ENCODE results near the gene CYP19A1.

- no peak for TF ChIP-seq TAF1 (IDR thresholded peaks at IDR 0.05; ENCODE audit: borderline replicate concordance, insufficient read depth, low read length)
- TF ChIP-seq, protein P1, sequence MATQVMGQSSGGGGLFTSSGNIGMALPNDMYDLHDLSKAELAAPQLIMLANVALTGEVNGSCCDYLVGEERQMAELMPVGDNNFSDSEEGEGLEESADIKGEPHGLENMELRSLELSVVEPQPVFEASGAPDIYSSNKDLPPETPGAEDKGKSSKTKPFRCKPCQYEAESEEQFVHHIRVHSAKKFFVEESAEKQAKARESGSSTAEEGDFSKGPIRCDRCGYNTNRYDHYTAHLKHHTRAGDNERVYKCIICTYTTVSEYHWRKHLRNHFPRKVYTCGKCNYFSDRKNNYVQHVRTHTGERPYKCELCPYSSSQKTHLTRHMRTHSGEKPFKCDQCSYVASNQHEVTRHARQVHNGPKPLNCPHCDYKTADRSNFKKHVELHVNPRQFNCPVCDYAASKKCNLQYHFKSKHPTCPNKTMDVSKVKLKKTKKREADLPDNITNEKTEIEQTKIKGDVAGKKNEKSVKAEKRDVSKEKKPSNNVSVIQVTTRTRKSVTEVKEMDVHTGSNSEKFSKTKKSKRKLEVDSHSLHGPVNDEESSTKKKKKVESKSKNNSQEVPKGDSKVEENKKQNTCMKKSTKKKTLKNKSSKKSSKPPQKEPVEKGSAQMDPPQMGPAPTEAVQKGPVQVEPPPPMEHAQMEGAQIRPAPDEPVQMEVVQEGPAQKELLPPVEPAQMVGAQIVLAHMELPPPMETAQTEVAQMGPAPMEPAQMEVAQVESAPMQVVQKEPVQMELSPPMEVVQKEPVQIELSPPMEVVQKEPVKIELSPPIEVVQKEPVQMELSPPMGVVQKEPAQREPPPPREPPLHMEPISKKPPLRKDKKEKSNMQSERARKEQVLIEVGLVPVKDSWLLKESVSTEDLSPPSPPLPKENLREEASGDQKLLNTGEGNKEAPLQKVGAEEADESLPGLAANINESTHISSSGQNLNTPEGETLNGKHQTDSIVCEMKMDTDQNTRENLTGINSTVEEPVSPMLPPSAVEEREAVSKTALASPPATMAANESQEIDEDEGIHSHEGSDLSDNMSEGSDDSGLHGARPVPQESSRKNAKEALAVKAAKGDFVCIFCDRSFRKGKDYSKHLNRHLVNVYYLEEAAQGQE (IDR thresholded peaks at IDR 0.05; ENCODE audit: insufficient read depth in 1 of 2, low read depth in 2 of 2, low read length in 2 of 2), result no peak
- TF ChIP-seq POLR2AphosphoS5 (IDR thresholded peaks at IDR 0.05; ENCODE audit: low read depth, low read length), result no peak
- no peak for TF ChIP-seq SIN3A (IDR thresholded peaks at IDR 0.05; ENCODE audit: borderline replicate concordance, insufficient read depth, low read length)
These were observed 68.9 kb downstream of the CYP19A1 start for GRCh38 chr15:51269496-51269895.

Data from PFSK-1 (cell line).